Adrenal gland (tissue), 5 donors: ENCODE data around the gene FXYD7.

ENCODE experiments used
- POLR2A ChIP-seq, 2 donors: fragments of 450-650 bp; IDR thresholded peaks; one replicate each; pipeline ENCODE4 v1.6.1; 2017; ENCODE audit warnings: antibody characterized with exemption in 2 of 2, mild to moderate bottlenecking in 2 of 2, moderate library complexity in 1 of 2
- TF ChIP-seq, protein P1 (sequence below), 6 experiments: fragments of 450-650 bp in 4 of 6; fragments of 200-600 bp in 2 of 6; sonication (generic) in 1 of 6; IDR thresholded peaks; 1 replicate in 5 of 6; 2 replicates in 1 of 6; pipeline versions ENCODE4 v1.5.1 to v1.8.0; 2016 to 2021; ENCODE audit warnings: antibody characterized with exemption in 6 of 6, mild to moderate bottlenecking in 2 of 6, moderate library complexity in 1 of 6
- donor health status: DM: no; HTN: no; CAD: no.

DNA sequence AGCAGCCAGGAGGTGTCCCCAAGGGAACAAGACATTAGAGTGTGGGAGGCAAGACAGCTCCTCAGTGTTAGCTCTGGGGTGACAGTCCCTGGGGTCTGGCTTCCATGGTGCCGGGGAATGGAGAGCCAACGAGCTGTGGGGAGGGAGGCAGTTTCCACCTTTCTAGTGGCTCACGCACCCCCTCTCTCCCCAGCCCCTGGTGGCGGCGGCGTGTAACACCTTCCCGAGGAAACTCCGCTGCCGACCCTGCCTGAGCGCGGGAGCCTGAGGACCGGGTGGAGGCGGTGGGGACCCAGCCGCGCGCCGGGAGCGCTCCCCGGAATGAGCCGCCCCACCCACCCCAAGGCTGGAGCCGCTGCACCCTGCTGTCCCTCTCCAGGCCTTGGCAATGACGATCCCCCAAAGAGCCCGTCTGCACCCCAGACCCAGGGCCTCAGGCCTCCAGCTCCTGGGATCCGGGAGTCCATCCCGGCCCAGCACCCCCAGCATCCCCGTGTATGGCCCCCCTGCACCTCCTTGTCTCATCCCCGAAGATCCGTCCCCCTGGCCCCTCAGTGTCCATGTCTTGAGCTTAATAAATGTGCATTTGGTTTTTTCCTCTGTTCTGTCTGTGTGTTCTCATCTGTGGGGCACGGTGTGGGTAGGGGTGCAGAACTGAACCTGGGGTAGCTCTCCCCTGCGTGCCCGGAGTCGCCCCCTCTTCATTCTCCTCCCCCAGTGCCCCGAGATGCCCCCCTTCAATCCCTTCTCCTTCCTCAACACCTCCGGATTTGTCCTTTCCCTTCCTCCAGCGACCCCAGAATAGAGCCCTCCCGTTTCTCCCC, 10.9 kb downstream of the FXYD7 start:
- TF ChIP-seq, protein P1, sequence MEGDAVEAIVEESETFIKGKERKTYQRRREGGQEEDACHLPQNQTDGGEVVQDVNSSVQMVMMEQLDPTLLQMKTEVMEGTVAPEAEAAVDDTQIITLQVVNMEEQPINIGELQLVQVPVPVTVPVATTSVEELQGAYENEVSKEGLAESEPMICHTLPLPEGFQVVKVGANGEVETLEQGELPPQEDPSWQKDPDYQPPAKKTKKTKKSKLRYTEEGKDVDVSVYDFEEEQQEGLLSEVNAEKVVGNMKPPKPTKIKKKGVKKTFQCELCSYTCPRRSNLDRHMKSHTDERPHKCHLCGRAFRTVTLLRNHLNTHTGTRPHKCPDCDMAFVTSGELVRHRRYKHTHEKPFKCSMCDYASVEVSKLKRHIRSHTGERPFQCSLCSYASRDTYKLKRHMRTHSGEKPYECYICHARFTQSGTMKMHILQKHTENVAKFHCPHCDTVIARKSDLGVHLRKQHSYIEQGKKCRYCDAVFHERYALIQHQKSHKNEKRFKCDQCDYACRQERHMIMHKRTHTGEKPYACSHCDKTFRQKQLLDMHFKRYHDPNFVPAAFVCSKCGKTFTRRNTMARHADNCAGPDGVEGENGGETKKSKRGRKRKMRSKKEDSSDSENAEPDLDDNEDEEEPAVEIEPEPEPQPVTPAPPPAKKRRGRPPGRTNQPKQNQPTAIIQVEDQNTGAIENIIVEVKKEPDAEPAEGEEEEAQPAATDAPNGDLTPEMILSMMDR (IDR thresholded peaks at IDR 0.05): peak in 5 of 6 experiments; percentile 21 to 58 (median 36)
- TF ChIP-seq POLR2A (IDR thresholded peaks at IDR 0.05): no peak
